CD4-positive, alpha-beta T cell treated with Interleukin-2 at 100 ng/mL for 4 hours (primary cell): ENCODE measurements around the gene STARD6.
"Not testable (repeated sequence)": the region's sequence is repeated elsewhere in the genome, so short reads cannot be mapped to it uniquely, and the experiment has no call there.

Experiments used
- DNase-seq: peaks from one replicate; pipeline ENCODE4 v3.0.0-alpha.2; 2020; ENCODE audit warnings: low spot score

Gene STARD6

DNA sequence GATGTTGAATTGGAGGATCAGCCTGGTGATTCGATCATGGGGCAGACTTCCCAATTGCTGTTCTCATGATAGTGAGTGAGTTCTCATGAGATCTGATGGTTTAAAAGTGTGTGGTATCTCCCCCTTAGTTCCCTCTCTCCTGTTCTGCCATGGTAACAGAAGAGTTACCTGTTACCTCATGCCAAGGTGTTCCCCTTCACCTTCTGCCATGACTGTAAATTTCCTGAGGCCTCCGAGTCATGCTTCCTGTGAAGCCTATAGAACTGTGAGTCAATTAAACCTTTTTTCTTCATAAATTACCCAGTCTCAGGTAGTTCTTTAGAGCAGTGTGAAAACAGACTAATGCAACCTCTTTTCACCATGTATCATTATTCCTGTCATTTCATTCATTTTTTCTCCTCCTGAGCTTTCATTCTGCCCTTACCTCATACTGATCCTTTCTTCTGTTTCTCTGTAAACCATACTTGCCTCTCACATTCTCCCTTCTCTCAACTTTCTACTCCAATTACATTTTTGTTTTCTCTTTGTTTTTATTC, 22.0 kb downstream of the STARD6 start:
- DNase-seq: no peak

- DNase-seq: no peak
Measured at GRCh38 chr18:54330768-54331548, 26.7 kb downstream of the STARD6 start.

GRCh38 chr18:54329787-54330186, 27.9 kb downstream of the STARD6 start:
- no peak for DNase-seq

DNA sequence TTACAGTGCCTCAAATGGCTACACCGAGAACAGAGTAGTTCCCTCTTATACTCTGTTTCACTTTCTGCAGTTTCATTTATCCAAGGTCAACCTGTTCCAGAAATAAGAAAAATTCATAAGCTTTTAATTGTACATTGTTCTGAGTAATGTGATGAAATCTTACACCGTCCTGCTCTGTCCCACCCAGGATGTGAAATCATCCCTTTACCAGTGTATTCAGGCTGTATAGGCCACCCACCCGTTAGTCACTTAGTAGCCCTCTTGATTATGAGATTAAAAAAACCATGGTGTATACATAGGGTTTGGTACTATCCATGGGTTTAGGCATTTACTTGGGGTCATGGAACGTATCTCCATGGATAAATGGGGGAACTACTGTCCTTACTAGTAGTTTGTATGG, 29.8 kb downstream of the STARD6 start:
- no peak for DNase-seq

GRCh38 chr18:54323970-54324369, 33.7 kb downstream of the STARD6 start:
- no peak for DNase-seq

GRCh38 chr18:54323561-54323960, 34.1 kb downstream of the STARD6 start:
- DNase-seq: no peak

DNA sequence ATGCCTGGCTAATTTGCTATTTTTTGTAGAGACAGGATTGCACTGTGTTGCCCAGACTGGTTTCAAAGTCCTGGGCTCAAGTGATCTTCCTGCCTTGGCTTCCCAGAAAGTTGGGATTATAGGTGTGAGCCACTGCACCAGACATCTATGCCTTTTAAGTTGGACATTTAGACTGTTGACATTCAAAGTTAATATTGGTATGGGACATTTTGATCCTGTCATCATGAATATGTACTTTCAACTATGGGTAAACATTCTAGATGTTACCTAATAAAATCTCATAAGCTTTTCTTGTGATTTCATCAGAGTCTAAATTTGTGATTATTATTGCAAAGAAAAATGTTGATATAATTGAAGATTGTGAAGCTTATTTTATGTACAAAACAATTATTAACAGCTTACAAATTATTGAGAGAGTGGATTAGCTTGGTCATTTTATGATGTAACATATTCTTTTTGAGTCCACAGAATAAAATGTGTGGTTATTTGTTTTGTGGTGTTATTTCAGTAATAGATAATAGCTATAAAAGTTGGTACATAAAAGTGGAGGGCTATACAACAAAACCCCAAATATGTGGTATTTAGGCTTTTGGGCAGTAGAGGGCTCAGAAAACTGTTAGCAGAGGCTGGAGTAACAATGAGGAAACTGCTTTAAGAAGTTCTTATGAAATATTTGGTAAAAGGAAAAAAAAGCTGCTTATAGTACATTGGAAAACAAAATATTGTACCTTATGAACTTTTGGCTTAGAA, 41.4 kb downstream of the STARD6 start:
- no peak for DNase-seq

DNA sequence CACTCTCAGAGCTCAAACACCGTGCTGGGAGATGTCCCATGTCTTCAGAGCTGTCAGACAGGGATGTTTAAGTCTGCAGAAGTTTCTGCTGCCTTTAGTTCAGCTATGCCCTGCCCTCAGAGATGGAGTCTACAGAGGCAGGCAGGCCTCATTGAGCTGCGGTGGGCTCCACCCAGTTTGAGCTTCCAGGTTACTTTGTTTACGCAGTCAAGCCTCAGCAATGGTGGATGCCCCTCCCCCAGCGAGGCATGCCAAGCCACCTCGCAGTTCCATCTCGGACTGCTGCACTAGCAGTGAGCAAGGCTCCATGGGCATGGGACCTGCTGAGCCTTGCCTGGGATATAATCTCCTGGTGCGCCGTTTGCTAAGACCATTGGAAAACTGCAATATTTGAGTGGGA, 48.1 kb downstream of the STARD6 start:
- DNase-seq: not testable (repeated sequence)

- DNase-seq: no peak
Measured at GRCh38 chr18:54303408-54303807, 54.2 kb downstream of the STARD6 start.

DNA sequence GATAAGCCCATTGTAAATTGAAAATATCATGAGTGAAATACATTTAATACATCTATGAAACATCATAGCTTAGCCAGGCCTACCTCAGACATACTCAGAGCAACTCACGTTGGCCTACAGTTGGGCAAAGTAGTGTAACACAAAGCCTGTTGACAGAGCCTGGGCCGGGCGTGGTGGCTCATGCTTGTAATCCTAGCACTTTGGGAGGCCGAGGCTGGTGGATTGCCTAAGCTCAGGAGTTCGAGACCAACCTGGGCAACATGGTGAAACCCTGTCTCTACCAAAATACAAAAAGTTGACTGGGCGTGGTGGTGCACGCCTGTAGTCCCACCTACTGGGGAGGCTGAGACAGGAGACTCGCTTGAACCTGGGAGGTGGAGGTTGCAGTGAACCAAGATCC, 58.7 kb downstream of the STARD6 start:
- not testable (repeated sequence) for DNase-seq

DNA sequence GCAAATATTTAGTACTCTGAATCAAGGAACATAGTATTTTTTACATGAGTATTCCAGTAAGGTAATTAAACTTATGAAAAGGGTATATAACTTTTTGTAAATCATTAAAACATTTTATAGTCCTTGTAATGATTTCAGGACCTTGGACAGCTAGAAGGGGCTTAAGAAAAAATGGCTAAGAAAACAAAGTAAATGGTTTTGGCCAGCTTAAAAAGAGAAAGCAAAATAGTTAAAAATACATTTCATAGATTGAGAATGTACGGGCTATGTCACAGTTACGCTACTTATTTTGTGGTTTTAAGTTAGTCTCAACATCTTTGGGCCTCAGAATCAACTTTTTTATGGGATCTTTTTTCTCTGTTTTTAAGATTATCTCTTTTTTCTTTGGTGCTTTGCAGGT, 61.6 kb downstream of the STARD6 start:
- no peak for DNase-seq

GRCh38 chr18:54294274-54294673, 63.4 kb downstream of the STARD6 start:
- DNase-seq: no peak

DNA sequence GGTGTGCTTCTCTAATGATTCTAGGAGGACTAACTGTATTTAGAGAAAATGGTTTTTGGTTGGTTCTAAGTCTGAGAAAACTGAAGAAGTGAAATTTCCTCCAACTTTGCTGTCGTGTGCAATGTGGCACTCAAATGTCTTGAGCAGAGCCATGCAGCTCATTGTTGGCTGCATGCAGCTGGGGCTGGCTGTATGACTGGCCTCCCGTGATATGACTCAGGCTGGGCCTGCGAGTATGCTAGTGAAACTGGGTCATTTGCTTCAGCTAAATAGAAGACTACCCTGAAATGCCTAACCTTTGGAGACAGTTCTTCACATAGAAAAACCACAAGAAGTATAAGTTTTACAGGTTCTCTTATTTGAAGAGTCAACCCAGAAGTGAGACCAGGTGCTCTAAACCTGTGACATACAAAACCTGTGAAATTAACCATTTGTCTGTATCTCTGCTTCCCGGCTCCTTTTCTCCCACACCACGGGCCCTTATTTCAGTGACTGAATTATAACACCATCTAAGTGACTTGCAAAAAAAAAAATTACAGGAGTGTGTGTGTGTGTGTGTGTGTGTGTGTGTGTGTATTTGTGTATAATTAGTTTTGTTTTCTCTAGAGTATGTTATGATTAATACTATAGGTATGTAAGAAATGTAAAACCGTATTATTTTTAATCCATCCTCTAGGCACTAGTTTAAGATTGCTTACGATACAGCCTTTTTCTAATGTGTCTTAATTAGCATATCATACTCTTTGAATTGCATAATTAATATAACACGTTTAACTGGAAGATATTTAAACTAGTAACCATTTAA, 72.5 kb downstream of the STARD6 start:
- peak; percentile 63 for DNase-seq

GRCh38 chr18:54284535-54284934, 73.1 kb downstream of the STARD6 start:
- DNase-seq: no peak

- no peak for DNase-seq
Measured at GRCh38 chr18:54280220-54280569, 77.5 kb downstream of the STARD6 start.

GRCh38 chr18:54279477-54280219, 78.0 kb downstream of the STARD6 start:
- no peak for DNase-seq

DNA sequence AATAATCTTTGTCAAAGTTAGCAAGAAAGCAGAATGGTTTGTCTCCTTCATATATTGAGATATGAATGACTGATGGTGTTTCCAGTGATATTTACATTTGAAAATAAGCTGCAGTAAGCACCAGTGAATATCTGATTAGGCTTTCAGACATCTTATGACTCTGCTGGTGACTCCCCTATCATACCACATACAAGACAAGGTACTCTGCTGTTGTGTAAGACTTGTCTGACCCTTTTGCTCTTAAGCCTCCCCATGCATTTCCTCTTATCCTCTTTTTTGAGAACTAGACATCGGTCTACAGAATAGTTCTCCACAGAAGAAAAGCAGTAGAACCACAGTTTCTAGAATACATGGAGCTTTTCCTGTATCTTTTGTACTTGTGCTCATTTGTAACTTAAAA, 79.0 kb downstream of the STARD6 start:
- no peak for DNase-seq

- DNase-seq: no peak
Measured at GRCh38 chr18:54277899-54278298, 79.8 kb downstream of the STARD6 start.
